Neural crest cell (in vitro differentiated cells): Measurements from ENCODE around the gene LHFPL2. TPM values are rescaled to one million over a fixed set of nuclear protein-coding genes. Genes with fewer than 3 reads are reported as not detected.
A peak's percentile ranks its signal among the peaks of the same experiment; 100 is the strongest.
"Not testable (repeated sequence)": the region's sequence is repeated elsewhere in the genome, so short reads cannot be mapped to it uniquely, and the experiment has no call there.

Experiments used
- DNase-seq: peaks from one replicate; pipeline ENCODE4 v3.0.0; 2021; ENCODE audit warnings: low read depth, mixed read lengths, low spot score
- H3K27ac Mint-ChIP-seq: one replicate; pipeline ENCODE4 v1.8.0; 2021; ENCODE audit warnings: mild to moderate bottlenecking, mixed read lengths; ENCODE audit not compliant: unreplicated experiment
- H3K27me3 Mint-ChIP-seq: 2 replicates; pipeline ENCODE4 v1.8.0; 2021; ENCODE audit warnings: low read depth, mild to moderate bottlenecking, mixed read lengths
- H3K36me3 Mint-ChIP-seq: 2 replicates; pipeline ENCODE4 v1.8.0; 2021; ENCODE audit warnings: low read depth, mild to moderate bottlenecking, mixed read lengths
- H3K4me1 Mint-ChIP-seq: 2 replicates; pipeline ENCODE4 v1.8.0; 2021; ENCODE audit warnings: mixed read lengths
- H3K4me3 Mint-ChIP-seq: one replicate; pipeline ENCODE4 v1.8.0; 2021; ENCODE audit warnings: mild to moderate bottlenecking, mixed read lengths
- H3K9me3 Mint-ChIP-seq: 2 replicates; pipeline ENCODE4 v1.8.0; 2021; ENCODE audit warnings: mixed read lengths
- CTCF ChIP-seq: fragments of 200-600 bp; sonication (generic); conservative IDR thresholded peaks from 2 replicates; pipeline ENCODE4 v1.5.0; 2021; ENCODE audit warnings: antibody characterized with exemption, mild to moderate bottlenecking
- total RNA-seq: library from RNA; stranded (reverse); gene quantifications from 2 replicates; pipeline ENCODE4 v1.2.1, GENCODE V29; 2021

Gene LHFPL2
- total RNA-seq, 1 donor from 2014 or later: 15.0 TPM

GRCh38 chr5:78472469-78473106 is 176.0 kb downstream of the LHFPL2 start:
- Mint-ChIP-seq H3K36me3 (no peaks in the 10 kb centered on the region), H3K4me3 (no peak overlapping the region), H3K27me3 (no peaks in the 10 kb centered on the region), H3K4me1 (no peaks in the 10 kb centered on the region), H3K27ac (no peak overlapping the region), H3K9me3 (no peaks in the 10 kb centered on the region)
- no peak for DNase-seq
- TF ChIP-seq CTCF: no peak

- Mint-ChIP-seq H3K9me3 (no peaks in the 10 kb centered on the region), H3K4me3 (no peak overlapping the region), H3K27ac (no peak overlapping the region), H3K36me3 (no peaks in the 10 kb centered on the region), H3K27me3 (no peaks in the 10 kb centered on the region), H3K4me1 (no peaks in the 10 kb centered on the region)
- TF ChIP-seq CTCF: no peak
- no peak for DNase-seq
Observed at GRCh38 chr5:78471896-78472295, 176.7 kb downstream of the LHFPL2 start.

GRCh38 chr5:78467752-78468357 is 180.7 kb downstream of the LHFPL2 start:
- Mint-ChIP-seq H3K27me3 (no peaks in the 10 kb centered on the region), H3K4me3 (no peak overlapping the region), H3K27ac (no peak overlapping the region), H3K4me1 (no peaks in the 10 kb centered on the region), H3K9me3 (no peaks in the 10 kb centered on the region), H3K36me3 (peaks cover 7% of the 10 kb centered on the region)
- no peak for DNase-seq
- peak; percentile 91 for TF ChIP-seq CTCF

GRCh38 chr5:78467140-78467539 is 181.4 kb downstream of the LHFPL2 start:
- no peaks in the 10 kb centered on the region for H3K4me1 Mint-ChIP-seq
- no peaks in the 10 kb centered on the region for H3K27me3 Mint-ChIP-seq
- peaks cover 7% of the 10 kb centered on the region for H3K36me3 Mint-ChIP-seq
- no peak overlapping the region for H3K4me3 Mint-ChIP-seq
- TF ChIP-seq CTCF: no peak
- no peaks in the 10 kb centered on the region for H3K9me3 Mint-ChIP-seq
- no peak overlapping the region for H3K27ac Mint-ChIP-seq
- no peak for DNase-seq

GRCh38 chr5:78458843-78459242 is 189.7 kb downstream of the LHFPL2 start:
- Mint-ChIP-seq H3K4me1 (peaks cover 8% of the 10 kb centered on the region), H3K9me3 (no peaks in the 10 kb centered on the region), H3K27me3 (no peaks in the 10 kb centered on the region), H3K4me3 (no peak overlapping the region), H3K27ac (no peak overlapping the region), H3K36me3 (peaks cover 30% of the 10 kb centered on the region)
- DNase-seq: no peak
- TF ChIP-seq CTCF: no peak

GRCh38 chr5:78457507-78457906 is 191.1 kb downstream of the LHFPL2 start:
- H3K9me3 Mint-ChIP-seq, DNase-seq, H3K27ac Mint-ChIP-seq, H3K4me1 Mint-ChIP-seq, H3K27me3 Mint-ChIP-seq: not testable (repeated sequence)
- H3K4me3 Mint-ChIP-seq: peak overlapping the region; percentile 77
- H3K36me3 Mint-ChIP-seq: peaks cover 27% of the 10 kb centered on the region
